GM12878 (cell line): ENCODE results near the gene ZSWIM5. TPM values are rescaled to one million over a fixed set of nuclear protein-coding genes. Genes with fewer than 3 reads are reported as not detected.

ENCODE experiments used
- ATAC-seq: fragments of 200-7000 bp; cut with Tn5 transposase; 3 replicates; pipeline ENCODE4 v1.9.1; 2020; ENCODE audit warnings: mild to moderate bottlenecking, moderate library complexity
- BruUV-seq: library from RNA; stranded (reverse); fragments of 400-500 nt; replicated peaks from 2 replicates; lab custom pipeline; 2021; lab: Mats Ljungman, UMichigan
- CTCF ChIA-PET: fragments of 300-600 bp; sonication (Branson Sonifier 250); formaldehyde crosslinking; extraction: SDS; loops from one replicate; lab custom pipeline; 2021; ENCODE audit warnings: inconsistent platforms; lab: Yijun Ruan, JAX
- POLR2A ChIA-PET: fragments of 350-600 bp; formaldehyde crosslinking; extraction: SDS; loops from one replicate; lab custom pipeline; 2021; ENCODE audit warnings: inconsistent platforms; lab: Charles Lee
- RAD21 ChIA-PET: fragments of 300-600 bp; sonication (Branson Sonifier 250); formaldehyde crosslinking; loops from one replicate; lab custom pipeline; 2023; ENCODE audit warnings: antibody characterized with exemption; ENCODE audit not compliant: unreplicated experiment; lab: Charles Lee
- SMC1A ChIA-PET: fragments of 300-600 bp; sonication (Branson Sonifier 250); formaldehyde crosslinking; loops from one replicate; lab custom pipeline; 2023; ENCODE audit not compliant: unreplicated experiment, uncharacterized antibody; lab: Charles Lee
- DNase-seq: peaks from one replicate; pipeline ENCODE4 v3.0.0-alpha.2; 2011; ENCODE audit warnings: low read depth, low spot score
- FAIRE-seq: peaks from 3 replicates; lab custom pipeline; 2011; peaks lifted over from hg19 to GRCh38; lab: Jason Lieb, UNC
- H2AFZ ChIP-seq: 2 replicates; pipeline ENCODE4 v1.6.0; 2011; ENCODE audit warnings: low read depth, low read length, control low read depth; ENCODE audit not compliant: control insufficient read depth
- H3K27ac ChIP-seq: 2 replicates; pipeline ENCODE4 v1.5.1; 2011; ENCODE audit warnings: control low read depth; ENCODE audit not compliant: control insufficient read depth, insufficient read depth
- H3K27me3 ChIP-seq, 2 experiments: replicated peaks in 1 of 2; 2 replicates each; pipeline versions ENCODE4 v1.6.0 to v1.6.1; 2011; ENCODE audit warnings: low read length in 1 of 2; ENCODE audit not compliant: control insufficient read depth in 2 of 2, insufficient read depth in 2 of 2
- H3K36me3 ChIP-seq, 2 experiments: 2 replicates each; pipeline ENCODE4 v1.5.1; 2011; ENCODE audit warnings: low read length in 1 of 2; ENCODE audit not compliant: control insufficient read depth in 2 of 2, insufficient read depth in 2 of 2
- H3K4me1 ChIP-seq: 2 replicates; pipeline ENCODE4 v1.6.1; 2011; ENCODE audit warnings: mild to moderate bottlenecking, low read length, moderate library complexity, mixed read lengths; ENCODE audit not compliant: control insufficient read depth, insufficient read depth
- H3K4me2 ChIP-seq: 2 replicates; pipeline ENCODE4 v1.6.0; 2011; ENCODE audit warnings: control low read depth; ENCODE audit not compliant: control insufficient read depth, insufficient read depth
- H3K4me3 ChIP-seq: fragments of 200-600 bp; sonication (generic); 2 replicates; pipeline ENCODE4 v1.5.1; 2016
- H3K79me2 ChIP-seq: 2 replicates; pipeline ENCODE4 v1.6.0; 2011; ENCODE audit warnings: low read length; ENCODE audit not compliant: control insufficient read depth, insufficient read depth
- H3K9ac ChIP-seq: 2 replicates; pipeline ENCODE4 v1.8.0; 2011; ENCODE audit warnings: low read length, control low read depth, mixed read lengths; ENCODE audit not compliant: control insufficient read depth, insufficient read depth
- H3K9me3 ChIP-seq: replicated peaks from 3 replicates; pipeline ENCODE4 v1.5.1; 2011; ENCODE audit warnings: mild to moderate bottlenecking, low read length; ENCODE audit not compliant: control insufficient read depth, insufficient read depth
- H4K20me1 ChIP-seq: 2 replicates; pipeline ENCODE4 v1.6.0; 2011; ENCODE audit not compliant: control insufficient read depth, insufficient read depth
- ATF3 ChIP-seq: IDR thresholded peaks from 2 replicates; pipeline ENCODE4 v1.6.1; 2011; ENCODE audit warnings: low read depth, mild to moderate bottlenecking, low read length, moderate library complexity, borderline replicate concordance; ENCODE audit errors: extremely low read depth
- DPF2 ChIP-seq: fragments of 450-650 bp; IDR thresholded peaks from 2 replicates; pipeline ENCODE4 v1.6.1; 2017; ENCODE audit warnings: mild to moderate bottlenecking
- E2F8 ChIP-seq: fragments of 450-650 bp; IDR thresholded peaks from 2 replicates; pipeline ENCODE4 v1.6.1; 2018; ENCODE audit warnings: mild to moderate bottlenecking, low read depth, moderate library complexity; ENCODE audit not compliant: partially characterized antibody
- FOS ChIP-seq: IDR thresholded peaks from 3 replicates; pipeline ENCODE4 v1.6.1; 2011; ENCODE audit warnings: borderline replicate concordance; ENCODE audit not compliant: insufficient read length; ENCODE audit errors: extremely low read depth
- FOXK2 ChIP-seq: fragments of 450-650 bp; IDR thresholded peaks from 2 replicates; pipeline ENCODE4 v1.6.1; 2017; ENCODE audit warnings: mild to moderate bottlenecking, moderate library complexity
- SMAD1 ChIP-seq: fragments of 450-650 bp; IDR thresholded peaks from 2 replicates; pipeline ENCODE4 v1.6.1; 2018; ENCODE audit warnings: mild to moderate bottlenecking, low read depth; ENCODE audit not compliant: partially characterized antibody
- SREBF1 ChIP-seq: IDR thresholded peaks from 2 replicates; pipeline ENCODE4 v1.6.1; 2012; ENCODE audit warnings: mild to moderate bottlenecking, low read length
- TCF3 ChIP-seq: IDR thresholded peaks from 2 replicates; pipeline ENCODE4 v1.6.1; 2012; ENCODE audit warnings: low read depth, mild to moderate bottlenecking, low read length, borderline replicate concordance; ENCODE audit not compliant: insufficient read depth
- YBX1 ChIP-seq: fragments of 450-650 bp; IDR thresholded peaks from 2 replicates; pipeline ENCODE4 v1.6.1; 2016; ENCODE audit warnings: antibody characterized with exemption
- ZBTB4 ChIP-seq: fragments of 450-650 bp; formaldehyde crosslinking; IDR thresholded peaks from 2 replicates; pipeline ENCODE4 v1.4.0; 2022; ENCODE audit warnings: mild to moderate bottlenecking, moderate library complexity
- WGBS: methylation state at CpG from one replicate; pipeline ENCODE4 v1.1.6; 2016; ENCODE audit warnings: low lambda C conversion rate; ENCODE audit not compliant: insufficient replicate concordance, insufficient coverage; ENCODE audit errors: missing lambda C conversion rate; 5-methylcytosine and 5-hydroxymethylcytosine counted together
- in situ Hi-C: fragments of 300-500 bp; cut with MboI; formaldehyde crosslinking; loops from 9 replicates; pipeline ENCODE4 v1.14.3; 2018; ENCODE audit warnings: mixed read lengths
- intact Hi-C: fragments of 100-400 bp; cut with micrococcal nuclease; formaldehyde crosslinking; loops from one replicate; pipeline ENCODE4 v1.14.2; 2022; ENCODE audit not compliant: unreplicated experiment
- polyA plus RNA-seq, 11 experiments: library from polyadenylated mRNA; depleted of rRNA in 4 of 11; unstranded in 6 of 11; stranded (reverse) in 5 of 11; fragments of >200 nt; fragmentation: Nextera tagmentation in 4 of 11; fragmentation: Illumina TruSeq in 1 of 11; extraction: Ambion mirVana in 4 of 11; extraction: Trizol in 1 of 11; gene quantifications; 1 replicate in 1 of 11; 2 replicates in 10 of 11; pipeline versions ENCODE4 v1.2.1 to v1.2.3, GENCODE V29; 2011 to 2016; ENCODE audit warnings: inconsistent platforms in 2 of 11, missing spikeins in 2 of 11, low read depth in 1 of 11
- total RNA-seq, 4 experiments: library from RNA; depleted of rRNA in 3 of 4; stranded (reverse); fragments of >200 nt in 3 of 4; fragmentation: Illumina TruSeq in 1 of 4; extraction: Trizol in 1 of 4; gene quantifications; 2 replicates each; pipeline versions ENCODE4 v1.2.1 to v1.2.3, GENCODE V29; 2013 to 2021

The ZSWIM5 gene
- total and polyA plus RNA-seq, 10 of the 15 experiments (the other 5 are each of a cell fraction or from before 2014, with no cell fraction given): 0.07 to 0.97 (median 0.34) TPM; not detected in 1

- no peaks in the 10 kb centered on the region for H3K79me2 ChIP-seq
- no peak overlapping the region for H3K9ac ChIP-seq
- no peaks in the 10 kb centered on the region for H4K20me1 ChIP-seq
- no peak overlapping the region for H3K27ac ChIP-seq
- H3K4me2 ChIP-seq: no peak overlapping the region
- H3K4me1 ChIP-seq: no peaks in the 10 kb centered on the region; the same call in 1 of the 2 replicates
- no TSS peak for BruUV-seq
- H3K27me3 ChIP-seq: no peaks in the 10 kb centered on the region
- RAD21 ChIA-PET: interaction anchor here (0.9 kb wide), 1 partner anchor 8 kb away, joined by 3 read pairs; no protein-coding TSS in a partner anchor
- intact Hi-C loops: no loop called here
- DNase-seq (no peak), ATAC-seq (no peak), FAIRE-seq (no peak)
- CTCF ChIA-PET: no interaction called here
- POLR2A ChIA-PET: interaction anchor here (0.5 kb wide), 1 partner anchor 377 kb away, joined by 4 read pairs; no protein-coding TSS in a partner anchor
- H2AFZ ChIP-seq: no peak overlapping the region
- WGBS: 62% methylated on average over 7 of the region's 7 CpGs
- SMC1A ChIA-PET: no interaction called here
- in situ Hi-C loops: no loop called here
- no peaks in the 10 kb centered on the region for H3K9me3 ChIP-seq
- no peak overlapping the region for H3K4me3 ChIP-seq
- TF ChIP-seq SREBF1: no peak
- no peak for TF ChIP-seq ATF3
- no peak for TF ChIP-seq TCF3
- TF ChIP-seq SMAD1: no peak
- no peak for TF ChIP-seq DPF2
- TF ChIP-seq FOXK2: no peak
- no peak for TF ChIP-seq YBX1
- TF ChIP-seq FOS: no peak
- TF ChIP-seq E2F8: no peak
- no peak for TF ChIP-seq ZBTB4 (CRISPR knock-in tag)
- peaks cover 16 to 19% of the 10 kb centered on the region in 2 experiments for H3K36me3 ChIP-seq
Observed at GRCh38 chr1:45004281-45004920, 202.0 kb downstream of the ZSWIM5 start.
